Measurements from ENCODE around the gene BNIP5.

Gene BNIP5

GRCh38 chr6:36333931-36334725 is 2.6 kb downstream of the BNIP5 start:
- ATAC-seq (ENCODE audit: low read depth) (no peak), DNase-seq (ENCODE audit: low spot score) (no peak)
- Histone ChIP-seq H3K36me3 (ENCODE audit: low read depth) (no peaks in the 10 kb centered on the region), H3K27ac (ENCODE audit: poor library complexity, severe bottlenecking) (no peak overlapping the region), H3K4me1 (ENCODE audit: insufficient read depth, poor library complexity, severe bottlenecking) (no peaks in the 10 kb centered on the region), H3K4me3 (ENCODE audit: severe bottlenecking) (no peak overlapping the region), H3K9me3 (ENCODE audit: severe bottlenecking) (no peaks in the 10 kb centered on the region), H3K27me3 (ENCODE audit: insufficient read depth, poor library complexity, severe bottlenecking) (peaks cover 3% of the 10 kb centered on the region)
- no peak for TF ChIP-seq CTCF (IDR thresholded peaks at IDR 0.05; ENCODE audit: poor library complexity, severe bottlenecking)

GRCh38 chr6:36333171-36333895 is 3.4 kb downstream of the BNIP5 start:
- H3K27ac ChIP-seq (ENCODE audit: poor library complexity, severe bottlenecking) = no peak overlapping the region
- no peak for ATAC-seq (ENCODE audit: low read depth)
- DNase-seq (ENCODE audit: low spot score) = no peak

GRCh38 chr6:36331381-36331780 is 5.3 kb downstream of the BNIP5 start:
- no peak for TF ChIP-seq CTCF (IDR thresholded peaks at IDR 0.05; ENCODE audit: poor library complexity, severe bottlenecking)
- Histone ChIP-seq H3K4me3 (ENCODE audit: severe bottlenecking) (no peak overlapping the region), H3K27ac (ENCODE audit: poor library complexity, severe bottlenecking) (no peak overlapping the region), H3K9me3 (ENCODE audit: severe bottlenecking) (no peaks in the 10 kb centered on the region), H3K4me1 (ENCODE audit: insufficient read depth, poor library complexity, severe bottlenecking) (no peaks in the 10 kb centered on the region), H3K36me3 (ENCODE audit: low read depth) (no peaks in the 10 kb centered on the region), H3K27me3 (ENCODE audit: insufficient read depth, poor library complexity, severe bottlenecking) (no peaks in the 10 kb centered on the region)
- DNase-seq (ENCODE audit: low spot score) (no peak), ATAC-seq (ENCODE audit: low read depth) (no peak)

More at GRCh38 chr6:36333171-36333895, 3.4 kb downstream of the BNIP5 start:
- Histone ChIP-seq H3K4me3 (ENCODE audit: severe bottlenecking) (no peak overlapping the region), H3K9me3 (ENCODE audit: severe bottlenecking) (no peaks in the 10 kb centered on the region), H3K36me3 (ENCODE audit: low read depth) (no peaks in the 10 kb centered on the region), H3K4me1 (ENCODE audit: insufficient read depth, poor library complexity, severe bottlenecking) (no peaks in the 10 kb centered on the region), H3K27me3 (ENCODE audit: insufficient read depth, poor library complexity, severe bottlenecking) (peaks cover 3% of the 10 kb centered on the region)
- no peak for TF ChIP-seq CTCF (IDR thresholded peaks at IDR 0.05; ENCODE audit: poor library complexity, severe bottlenecking)

- Histone ChIP-seq H3K9me3 (ENCODE audit: severe bottlenecking) (no peaks in the 10 kb centered on the region), H3K4me3 (ENCODE audit: severe bottlenecking) (no peak overlapping the region), H3K36me3 (ENCODE audit: low read depth) (no peaks in the 10 kb centered on the region), H3K4me1 (ENCODE audit: insufficient read depth, poor library complexity, severe bottlenecking) (no peaks in the 10 kb centered on the region), H3K27ac (ENCODE audit: poor library complexity, severe bottlenecking) (no peak overlapping the region), H3K27me3 (ENCODE audit: insufficient read depth, poor library complexity, severe bottlenecking) (no peaks in the 10 kb centered on the region)
- ATAC-seq (ENCODE audit: low read depth) (no peak), DNase-seq (ENCODE audit: low spot score) (no peak)
- TF ChIP-seq CTCF (IDR thresholded peaks at IDR 0.05; ENCODE audit: poor library complexity, severe bottlenecking) = no peak
Observed at GRCh38 chr6:36330366-36330765, 6.3 kb downstream of the BNIP5 start.

Data from RWPE2 (cell line).